HG02571 (cell line): Measurements from ENCODE around the gene FZD4.
"Not testable (repeated sequence)": the region's sequence is repeated elsewhere in the genome, so short reads cannot be mapped to it uniquely, and the experiment has no call there.

Experiments
- ATAC-seq: cut with Tn5 transposase; IDR thresholded peaks from one replicate; pipeline ENCODE4 v1.9.1; 2021; ENCODE audit warnings: mild to moderate bottlenecking, moderate library complexity; ENCODE audit not compliant: unreplicated experiment

The FZD4 gene

GRCh38 chr11:86915850-86916249 is 39.3 kb downstream of the FZD4 start:
- not testable (repeated sequence) for ATAC-seq

DNA sequence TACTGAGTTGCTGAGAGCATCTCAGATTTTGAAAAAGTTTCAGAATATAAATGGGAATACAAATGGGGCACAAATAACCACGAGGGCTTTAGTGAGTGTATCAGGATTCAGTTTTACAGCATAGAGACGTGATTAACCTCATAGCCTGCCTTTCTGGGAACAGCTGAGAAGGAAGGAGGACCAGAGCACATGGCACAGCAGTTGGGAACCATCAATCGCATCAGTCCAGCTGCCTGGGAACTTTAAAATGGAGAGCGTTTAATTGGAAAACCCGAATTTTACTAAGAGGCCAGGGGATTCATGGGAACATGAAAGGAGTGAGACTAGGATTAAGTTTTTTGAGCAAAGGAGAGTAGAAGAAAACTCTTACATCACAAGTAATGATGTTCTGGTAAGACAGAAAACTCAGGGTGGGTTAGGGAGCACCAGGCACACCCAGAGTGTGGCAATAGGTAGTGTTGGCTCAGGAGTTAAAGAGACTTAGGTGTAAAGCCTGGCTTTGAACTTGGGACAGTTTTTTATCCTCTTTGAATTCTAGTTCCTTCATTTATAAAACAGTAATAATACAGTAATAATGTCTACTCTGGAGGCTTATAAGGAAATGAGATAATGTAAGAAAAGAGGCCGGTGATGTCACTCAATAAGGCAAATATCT is 40.2 kb downstream of the FZD4 start:
- no peak for ATAC-seq

- ATAC-seq, result no peak
These were observed 43.0 kb downstream of the FZD4 start for GRCh38 chr11:86912238-86912637.

DNA sequence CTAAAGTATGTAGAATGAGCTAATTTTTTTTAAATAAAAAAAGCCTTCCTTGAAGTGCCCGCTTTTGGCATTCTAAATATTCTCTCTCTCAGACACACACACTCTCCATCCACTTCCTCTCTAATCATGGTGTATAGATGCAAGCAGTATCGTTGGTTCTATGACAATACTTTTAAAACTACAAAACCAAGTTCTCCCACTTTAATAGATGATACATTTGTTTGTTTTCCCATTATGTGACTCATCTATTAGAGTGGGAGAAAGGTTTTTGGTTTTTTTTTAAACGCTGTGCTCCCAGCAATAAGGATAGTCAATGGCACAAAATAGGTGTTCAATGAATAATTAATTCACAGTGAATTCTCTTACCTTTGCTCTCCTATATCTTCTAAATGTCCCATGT is 44.6 kb downstream of the FZD4 start:
- no peak for ATAC-seq

- no peak for ATAC-seq
These were observed 49.0 kb downstream of the FZD4 start for GRCh38 chr11:86906198-86906597.

GRCh38 chr11:86905252-86905651 is 49.9 kb downstream of the FZD4 start:
- no peak for ATAC-seq

GRCh38 chr11:86904001-86904400 is 51.2 kb downstream of the FZD4 start:
- ATAC-seq, result no peak

DNA sequence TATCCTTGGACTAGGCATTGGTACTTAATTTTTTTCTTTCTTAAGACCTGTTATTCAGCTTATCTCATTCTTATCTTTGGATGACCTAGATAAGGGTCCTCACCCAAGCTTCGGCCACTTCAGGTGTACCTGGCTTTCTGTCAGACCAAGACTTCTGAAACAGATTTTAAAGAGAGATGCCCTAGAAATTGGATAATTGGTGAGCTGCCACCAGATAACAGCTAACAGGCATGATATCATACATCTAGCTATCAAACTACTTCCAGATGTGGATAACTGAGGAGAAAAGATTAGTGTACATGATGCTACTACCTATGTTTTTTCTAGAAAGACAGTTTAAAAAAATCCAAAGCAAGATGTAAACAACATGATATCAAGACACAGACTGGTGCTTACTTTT is 52.9 kb downstream of the FZD4 start:
- no peak for ATAC-seq

GRCh38 chr11:86901599-86901998 is 53.6 kb downstream of the FZD4 start:
- ATAC-seq, result no peak

DNA sequence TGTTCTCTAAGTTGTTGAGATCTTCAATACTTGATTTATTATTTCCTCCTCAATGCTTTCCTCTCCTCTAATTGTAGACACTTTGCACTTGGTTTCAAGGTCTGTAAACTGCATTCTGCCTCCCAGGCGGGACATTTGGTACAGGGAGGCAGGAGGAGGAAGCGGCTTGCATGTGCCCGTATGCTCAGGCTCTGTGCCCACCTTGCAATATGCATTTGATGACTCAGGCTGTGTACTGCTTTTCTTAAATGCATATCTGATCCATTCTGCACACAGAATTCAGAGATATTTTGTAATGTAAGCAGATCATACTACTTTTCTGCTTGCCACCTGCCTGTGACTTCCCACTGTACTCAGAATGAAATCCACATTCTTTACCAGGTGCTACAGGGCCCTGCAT is 55.0 kb downstream of the FZD4 start:
- no peak for ATAC-seq

GRCh38 chr11:86898689-86899088 is 56.5 kb downstream of the FZD4 start:
- no peak for ATAC-seq

GRCh38 chr11:86896441-86896841 is 58.8 kb downstream of the FZD4 start:
- ATAC-seq, result no peak
